Heart left ventricle (tissue), 16 donors: ENCODE data around the gene ZBTB21. TPM values are rescaled to one million over a fixed set of nuclear protein-coding genes. Genes with fewer than 3 reads are reported as not detected.
"Not testable (repeated sequence)": the region's sequence is repeated elsewhere in the genome, so short reads cannot be mapped to it uniquely, and the experiment has no call there.

Experiments
- ATAC-seq, 4 donors: fragments of 200-7000 bp; cut with Tn5 transposase; one replicate each; pipeline ENCODE4 v1.9.1; 2020 to 2022; ENCODE audit warnings: moderate library complexity in 4 of 4, mild to moderate bottlenecking in 3 of 4, moderate number of reproducible peaks in 1 of 4
- DNase-seq, 5 donors: peaks; one replicate each; pipeline ENCODE4 v3.0.0-alpha.2; 2020
- H3K27ac ChIP-seq, 12 donors: fragments of 200-600 bp; sonication (generic) in 4 of 12; one replicate each; pipeline versions ENCODE4 v1.5.0 to v1.8.0; 2016 to 2022; ENCODE audit warnings: mild to moderate bottlenecking in 2 of 12
- H3K27me3 ChIP-seq, 9 donors: fragments of 200-600 bp; sonication (generic) in 2 of 9; one replicate each; pipeline versions ENCODE4 v1.5.1 to v1.8.0; 2016 to 2022; ENCODE audit warnings: mild to moderate bottlenecking in 3 of 9
- H3K36me3 ChIP-seq, 9 donors: fragments of 200-600 bp; sonication (generic) in 2 of 9; one replicate each; pipeline versions ENCODE4 v1.5.0 to v1.8.0; 2018 to 2022; ENCODE audit warnings: mild to moderate bottlenecking in 2 of 9
- H3K4me1 ChIP-seq, 12 donors: fragments of 200-600 bp; sonication (generic) in 4 of 12; one replicate each; pipeline versions ENCODE4 v1.5.0 to v1.8.0; 2016 to 2022; ENCODE audit warnings: mild to moderate bottlenecking in 3 of 12
- H3K4me3 ChIP-seq, 12 donors: fragments of 200-600 bp; sonication (generic) in 4 of 12; one replicate each; pipeline versions ENCODE4 v1.5.0 to v1.8.0; 2017 to 2022; ENCODE audit warnings: mild to moderate bottlenecking in 9 of 12, moderate library complexity in 4 of 12
- H3K9me3 ChIP-seq, 12 donors: fragments of 200-600 bp; sonication (generic) in 4 of 12; one replicate each; pipeline versions ENCODE4 v1.5.0 to v1.8.0; 2016 to 2022; ENCODE audit warnings: mild to moderate bottlenecking in 1 of 12
- CTCF ChIP-seq, 12 donors: fragments of 200-600 bp; sonication (generic) in 4 of 12; IDR thresholded peaks; one replicate each; pipeline versions ENCODE4 v1.5.0 to v1.8.0; 2018 to 2022; ENCODE audit warnings: antibody characterized with exemption in 12 of 12, mild to moderate bottlenecking in 5 of 12
- POLR2A ChIP-seq, 2 donors: fragments of 450-650 bp; IDR thresholded peaks; one replicate each; pipeline ENCODE4 v1.6.1; 2017; ENCODE audit warnings: antibody characterized with exemption in 2 of 2, mild to moderate bottlenecking in 2 of 2, moderate library complexity in 2 of 2
- WGBS, 4 donors: extraction: QIAGEN DNeasy Blood & Tissue Kit in 2 of 4; methylation state at CpG; one replicate each; pipeline versions ENCODE4 v1.1.5 to v1.1.7; 2013 to 2018; 5-methylcytosine and 5-hydroxymethylcytosine counted together
- intact Hi-C, 10 donors: fragments of 100-400 bp; cut with DNase I; formaldehyde crosslinking; loops; one replicate each; pipeline versions ENCODE4 v1.11.1 to v1.14.2; 2022
- polyA plus RNA-seq, 2 donors: library from polyadenylated mRNA; stranded (reverse); fragments of 200-250 nt; gene quantifications; one replicate each; pipeline ENCODE4 v1.2.3, GENCODE V29; 2013
- total RNA-seq, 9 donors: library from RNA; depleted of rRNA in 2 of 9; stranded (reverse); fragments of >200 nt in 2 of 9; fragmentation: NEBNext Ultra II Directional in 3 of 9; extraction: Animal tissue kit (Norgen Biotek cat#: 25700) in 3 of 9; gene quantifications; one replicate each; pipeline versions ENCODE4 v1.1.0 to v1.2.4, GENCODE V29; 2016 to 2023
- donor health status: ischemic (EF 13 %, LVEDD 7.1; RV severe dilation, severe dysfunction).
- donor health status: healthy with polysubstance abuse.
- donor health status: DM: no; HTN: yes; CAD: no.
- donor health status: DM: no; HTN: no; CAD: no.
- donor health status: ischemic (EF 25% LVEDD 6.9; RV normal size, moderate dysfunction).
- donor health status: ischemic (EF 25% LVEDD 5.7; RV mildly dilated, moderate dysfunction).
- donor health status: healthy.
- donor health status: DM: yes; HTN: yes; CAD: no.
- donor health status: ischemic (EF 35%, LVEDD 5.7; RV mildly dilated, moderate dysfunction).
- donor health status: nonischemic (EF 11% LVEDD 7.7; RV severe dilation, severe dysfunction).
- donor health status: DM: yes; HTN: yes; CAD: no.
- donor health status: PGD.
- donor health status: ischemic (EF 29% LVEDD 5.4; RV normal size, mild dysfunction).
- donor health status: nonischemic (EF 23%, LVEDD 6.1; RV moderate dilation, normal function).

Gene ZBTB21
- total and polyA plus RNA-seq, 11 donors = 1.2 to 10.2 (median 6.1) TPM

GRCh38 chr21:41952568-41953248, 57.5 kb downstream of the ZBTB21 start:
- no peaks in the 10 kb centered on the region for H3K27me3 ChIP-seq
- H3K36me3 ChIP-seq = no peaks in the 10 kb centered on the region
- no peak for DNase-seq
- H3K27ac ChIP-seq = peak overlapping the region in 11 of 12 donors; percentile 41 to 82 (median 70)
- H3K4me1 ChIP-seq = peaks cover 6 to 54% (median 39%) of the 10 kb centered on the region in 12 donors
- TF ChIP-seq CTCF (IDR thresholded peaks at IDR 0.05) = no peak
- TF ChIP-seq POLR2A (IDR thresholded peaks at IDR 0.05) = no peak
- 34 to 50% (median 42%) methylated on average over 26 to 30 of the region's 30 CpGs for WGBS, 4 donors
- no peaks in the 10 kb centered on the region for H3K9me3 ChIP-seq
- intact Hi-C loops = loop anchor here in 5 of 10 donors (2.0 to 10.0 kb wide), 4 partner anchors 26 to 162 kb away; no protein-coding TSS in a partner anchor
- no peak for ATAC-seq
- peak overlapping the region; percentile 62 to 97 (median 81) for H3K4me3 ChIP-seq

DNA sequence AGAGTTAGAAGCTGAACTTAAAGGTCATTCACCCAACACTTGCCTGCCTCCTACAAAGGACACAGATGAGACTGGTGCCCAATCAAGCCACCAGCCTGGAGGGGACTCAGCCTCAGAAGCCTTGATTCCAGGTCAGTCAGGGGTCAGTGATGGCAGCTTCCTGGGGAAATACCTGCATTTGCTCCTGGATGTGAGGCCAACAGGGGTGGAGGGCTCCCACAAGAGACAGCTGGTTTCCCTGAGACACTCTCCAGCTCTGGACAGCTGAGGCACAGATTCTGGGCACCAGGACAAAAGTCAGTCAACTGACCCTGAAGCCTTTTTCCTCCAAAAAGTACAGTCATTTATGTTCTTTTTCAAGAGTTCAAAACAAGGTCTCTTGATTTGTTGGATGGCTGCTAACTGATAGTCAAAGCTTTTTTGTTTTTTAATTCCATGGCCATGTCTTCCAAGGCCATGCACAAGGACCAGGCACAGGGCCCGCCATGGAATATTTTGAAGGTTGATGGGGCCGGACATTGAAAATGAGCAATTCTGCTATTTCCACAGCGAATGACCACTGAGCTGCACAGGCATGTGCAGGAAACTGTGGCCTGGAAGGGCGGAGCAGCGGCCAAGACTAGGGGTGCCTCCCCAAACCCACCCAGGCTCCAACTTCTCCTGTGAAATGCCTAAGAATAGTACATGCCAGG, 58.1 kb downstream of the ZBTB21 start:
- Histone ChIP-seq H3K4me3 (peak overlapping the region in 10 of 12 donors; percentile 72 to 97 (median 82)), H3K36me3 (no peaks in the 10 kb centered on the region), H3K27me3 (no peaks in the 10 kb centered on the region), H3K4me1 (peaks cover 5 to 50% (median 34%) of the 10 kb centered on the region in 12 donors), H3K27ac (peak overlapping the region in 1 of 12 donors; percentile 70), H3K9me3 (no peaks in the 10 kb centered on the region)
- WGBS, 4 donors = 81 to 86% (median 83%) methylated on average over 5 of the region's 5 CpGs
- no peak for DNase-seq
- TF ChIP-seq CTCF (IDR thresholded peaks at IDR 0.05) = no peak
- TF ChIP-seq POLR2A (IDR thresholded peaks at IDR 0.05) = no peak
- intact Hi-C loops = loop anchor here in 5 of 10 donors (2.0 to 10.0 kb wide), 4 partner anchors 25 to 163 kb away; no protein-coding TSS in a partner anchor
- no peak for ATAC-seq

- no peak for DNase-seq
- intact Hi-C loops = loop anchor here in 5 of 10 donors (5.0 to 10.0 kb wide), 3 partner anchors 56 to 164 kb away; no protein-coding TSS in a partner anchor
Observed at GRCh38 chr21:41950941-41951351, 59.2 kb downstream of the ZBTB21 start.

DNA sequence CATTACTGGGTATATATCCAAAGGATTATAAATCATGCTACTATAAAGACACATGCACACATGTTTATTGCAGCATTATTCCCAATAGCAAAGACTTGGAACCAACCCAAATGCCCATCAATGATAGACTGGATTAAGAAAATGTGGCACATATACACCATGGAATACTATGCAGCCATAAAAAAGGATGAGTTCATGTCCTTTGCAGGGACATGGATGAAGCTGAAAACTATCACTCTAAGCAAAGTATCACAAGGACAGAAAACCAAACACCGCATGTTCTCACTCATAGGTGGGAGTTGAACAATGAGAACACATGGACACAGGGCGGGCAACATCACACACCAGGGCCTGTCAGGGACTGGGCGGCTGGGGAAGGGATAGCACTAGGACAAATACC, 60.5 kb downstream of the ZBTB21 start:
- WGBS, 4 donors = 97 to 99% (median 98%) methylated on average over 3 of the region's 3 CpGs
- intact Hi-C loops = loop anchor here in 5 of 10 donors (5.0 to 10.0 kb wide), 3 partner anchors 58 to 165 kb away; no protein-coding TSS in a partner anchor
- not testable (repeated sequence) for ATAC-seq, H3K9me3 ChIP-seq, H3K4me3 ChIP-seq, H3K27me3 ChIP-seq, H3K36me3 ChIP-seq, H3K27ac ChIP-seq
- peaks cover 5 to 43% (median 30%) of the 10 kb centered on the region in 12 donors for H3K4me1 ChIP-seq
- peak in 1 of 5 donors; percentile 14 for DNase-seq

More at GRCh38 chr21:41950941-41951351, 59.2 kb downstream of the ZBTB21 start:
- Histone ChIP-seq H3K4me3 (no peak overlapping the region), H3K27me3 (no peaks in the 10 kb centered on the region), H3K9me3 (no peaks in the 10 kb centered on the region), H3K4me1 (peaks cover 5 to 43% (median 30%) of the 10 kb centered on the region in 12 donors), H3K36me3 (no peaks in the 10 kb centered on the region), H3K27ac (no peak overlapping the region)
- no peak for ATAC-seq
- TF ChIP-seq POLR2A (IDR thresholded peaks at IDR 0.05) (no peak), CTCF (IDR thresholded peaks at IDR 0.05) (no peak)
- 89 to 93% (median 91%) methylated on average over 12 to 14 of the region's 14 CpGs for WGBS, 4 donors
